Fibroblast of gingiva (primary cell): ENCODE data around the gene TANK.
"Not testable (repeated sequence)": the region's sequence is repeated elsewhere in the genome, so short reads cannot be mapped to it uniquely, and the experiment has no call there.

ENCODE experiments used
- DNase-seq: peaks from one replicate; pipeline ENCODE4 v3.0.0-alpha.2; 2011; ENCODE audit warnings: low read depth

Gene TANK

GRCh38 chr2:161169335-161169734 lies 9.1 kb downstream of the TANK start:
- no peak for DNase-seq

- DNase-seq: no peak
Observed at GRCh38 chr2:161170377-161170776, 10.1 kb downstream of the TANK start.

GRCh38 chr2:161170958-161171932 lies 11.0 kb downstream of the TANK start:
- DNase-seq: peak; percentile 53

GRCh38 chr2:161172901-161173540 lies 12.8 kb downstream of the TANK start:
- DNase-seq: no peak

- DNase-seq: no peak
Observed at GRCh38 chr2:161173541-161174194, 13.4 kb downstream of the TANK start.

GRCh38 chr2:161177969-161178368 lies 17.7 kb downstream of the TANK start:
- no peak for DNase-seq

GRCh38 chr2:161178756-161179155 lies 18.5 kb downstream of the TANK start:
- no peak for DNase-seq

GRCh38 chr2:161190050-161190449 lies 29.8 kb downstream of the TANK start:
- DNase-seq: no peak

- DNase-seq: not testable (repeated sequence)
Observed at GRCh38 chr2:161195602-161196001, 35.4 kb downstream of the TANK start.

- no peak for DNase-seq
Observed at GRCh38 chr2:161199912-161200701, 39.9 kb downstream of the TANK start.

- DNase-seq: no peak
Observed at GRCh38 chr2:161204846-161205245, 44.6 kb downstream of the TANK start.

GRCh38 chr2:161206471-161207032 lies 46.3 kb downstream of the TANK start:
- peak; percentile 23 for DNase-seq

GRCh38 chr2:161207941-161208340 lies 47.7 kb downstream of the TANK start:
- no peak for DNase-seq

GRCh38 chr2:161208527-161209139 lies 48.4 kb downstream of the TANK start:
- DNase-seq: peak; percentile 66

- no peak for DNase-seq
Observed at GRCh38 chr2:161209902-161210301, 49.7 kb downstream of the TANK start.

- peak; percentile 46 for DNase-seq
Observed at GRCh38 chr2:161217597-161218185, 57.5 kb downstream of the TANK start.

- DNase-seq: no peak
Observed at GRCh38 chr2:161219211-161219610, 59.0 kb downstream of the TANK start.

GRCh38 chr2:161223139-161223732 lies 63.0 kb downstream of the TANK start:
- peak; percentile 40 for DNase-seq

- no peak for DNase-seq
Observed at GRCh38 chr2:161228511-161229240, 68.4 kb downstream of the TANK start.

- no peak for DNase-seq
Observed at GRCh38 chr2:161230959-161231358, 70.7 kb downstream of the TANK start.
